K562 (cell line): ENCODE measurements around the gene P2RY6. TPM values are rescaled to one million over a fixed set of nuclear protein-coding genes. Genes with fewer than 3 reads are reported as not detected.
A peak's percentile ranks its signal among the peaks of the same experiment; 100 is the strongest.

Experiments
- ATF1 ChIP-seq, 2 experiments: fragments of 450-650 bp in 1 of 2; IDR thresholded peaks; 2 replicates each; pipeline ENCODE4 v1.6.1; 2016; ENCODE audit warnings: missing compliant biosample characterization in 1 of 2, missing genetic modification characterization in 1 of 2
- CBFA2T3 ChIP-seq: fragments of 450-650 bp; IDR thresholded peaks from 2 replicates; pipeline ENCODE4 v1.6.1; 2017
- CC2D1A ChIP-seq: fragments of 450-650 bp; IDR thresholded peaks from 2 replicates; pipeline ENCODE4 v1.6.1; 2017; ENCODE audit warnings: mild to moderate bottlenecking
- CTBP1 ChIP-seq: fragments of 450-650 bp; IDR thresholded peaks from 2 replicates; pipeline ENCODE4 v1.6.1; 2016; ENCODE audit warnings: borderline replicate concordance
- DACH1 ChIP-seq: fragments of 450-650 bp; IDR thresholded peaks from 2 replicates; pipeline ENCODE4 v1.6.1; 2018; ENCODE audit not compliant: partially characterized antibody
- DMBX1 ChIP-seq: fragments of 250-450 bp; sonication (Bioruptor Pico); IDR thresholded peaks from 2 replicates; pipeline ENCODE4 v1.8.0; 2022; ENCODE audit warnings: inconsistent platforms, mild to moderate bottlenecking, moderate library complexity, borderline replicate concordance
- EP400 ChIP-seq: fragments of 450-650 bp; IDR thresholded peaks from 2 replicates; pipeline ENCODE4 v1.6.1; 2017; ENCODE audit warnings: antibody characterized with exemption, mild to moderate bottlenecking, moderate library complexity
- FOXK1 ChIP-seq: sonication (generic); formaldehyde crosslinking; IDR thresholded peaks from 2 replicates; pipeline ENCODE4 v1.8.0; 2022; ENCODE audit warnings: missing genetic modification reagents, mild to moderate bottlenecking, borderline replicate concordance
- GABPB2 ChIP-seq: fragments of 250-450 bp; sonication (Bioruptor Pico); conservative IDR thresholded peaks from 2 replicates; pipeline ENCODE4 v1.5.1; 2021; ENCODE audit warnings: mild to moderate bottlenecking
- HNRNPL ChIP-seq: fragments of 200-400 bp; formaldehyde crosslinking; IDR thresholded peaks from 2 replicates; pipeline ENCODE4 v1.6.1; 2017; ENCODE audit warnings: low read depth, mild to moderate bottlenecking, low read length
- KDM5B ChIP-seq: fragments of 200-600 bp; sonication (generic); IDR thresholded peaks from 2 replicates; pipeline ENCODE4 v1.6.1; 2012; ENCODE audit warnings: low read depth, mild to moderate bottlenecking, moderate library complexity, low read length, control low read depth, inconsistent platforms; ENCODE audit not compliant: insufficient replicate concordance
- NCOA6 ChIP-seq: fragments of 450-650 bp; IDR thresholded peaks from 2 replicates; pipeline ENCODE4 v1.6.1; 2017; ENCODE audit warnings: mild to moderate bottlenecking
- NCOR1 ChIP-seq: fragments of 450-650 bp; IDR thresholded peaks from 2 replicates; pipeline ENCODE4 v1.6.1; 2016; ENCODE audit warnings: mild to moderate bottlenecking, moderate library complexity
- NR2C1 ChIP-seq, 2 experiments: fragments of 450-650 bp; IDR thresholded peaks; 2 replicates each; pipeline ENCODE4 v1.6.1; 2017; ENCODE audit warnings: mild to moderate bottlenecking in 2 of 2, antibody characterized with exemption in 1 of 2, inconsistent platforms in 1 of 2, missing compliant biosample characterization in 1 of 2, missing genetic modification characterization in 1 of 2
- PHB2 ChIP-seq: fragments of 450-650 bp; IDR thresholded peaks from 2 replicates; pipeline ENCODE4 v1.6.1; 2017; ENCODE audit warnings: low read depth
- POLR3G ChIP-seq: IDR thresholded peaks from 2 replicates; pipeline ENCODE4 v1.6.1; 2011; ENCODE audit not compliant: insufficient read length, insufficient replicate concordance; ENCODE audit errors: extremely low read depth
- RBM17 ChIP-seq: fragments of 200-400 bp; formaldehyde crosslinking; IDR thresholded peaks from 2 replicates; pipeline ENCODE4 v1.6.1; 2017; ENCODE audit warnings: low read depth, mild to moderate bottlenecking, low read length, borderline replicate concordance
- SMARCA5 ChIP-seq: fragments of 450-650 bp; IDR thresholded peaks from 2 replicates; pipeline ENCODE4 v1.6.1; 2016
- SMC3 ChIP-seq: conservative IDR thresholded peaks from 2 replicates; pipeline ENCODE4 v1.6.1; 2011; ENCODE audit warnings: low read depth, low read length, improper control_type of control experiment; ENCODE audit not compliant: insufficient read depth
- TEAD1 ChIP-seq, 2 experiments: fragments of 450-650 bp in 1 of 2; sonication (generic) in 1 of 2; formaldehyde crosslinking; IDR thresholded peaks; 2 replicates each; pipeline versions ENCODE4 v1.4.0 to v1.8.0; 2020 to 2022; ENCODE audit warnings: mild to moderate bottlenecking in 2 of 2, missing genetic modification reagents in 1 of 2
- ZBTB17 ChIP-seq: fragments of 450-650 bp; formaldehyde crosslinking; IDR thresholded peaks from 2 replicates; pipeline ENCODE4 v1.4.0; 2020; ENCODE audit warnings: mild to moderate bottlenecking
- ZNF696 ChIP-seq: fragments of 250-450 bp; sonication (Bioruptor Pico); conservative IDR thresholded peaks from 2 replicates; pipeline ENCODE4 v1.4.0; 2020; ENCODE audit warnings: mild to moderate bottlenecking, moderate library complexity
- ZNF740 ChIP-seq, 3 experiments: fragments of 200-800 bp in 1 of 3; sonication (Bioruptor generic) in 1 of 3; sonication (generic) in 1 of 3; formaldehyde crosslinking in 1 of 3; IDR thresholded peaks; 2 replicates each; pipeline versions ENCODE4 v1.6.1 to v1.8.0; 2016 to 2022; ENCODE audit warnings: mild to moderate bottlenecking in 2 of 3, missing compliant biosample characterization in 2 of 3, missing genetic modification characterization in 2 of 3, missing genetic modification reagents in 1 of 3
- ZNF76 ChIP-seq: fragments of 250-450 bp; sonication (Bioruptor Pico); IDR thresholded peaks from 2 replicates; pipeline ENCODE4 v1.4.0; 2020; ENCODE audit warnings: mild to moderate bottlenecking, moderate library complexity, borderline replicate concordance
- polyA plus RNA-seq, 8 experiments: library from polyadenylated mRNA; depleted of rRNA in 4 of 8; stranded (reverse) in 5 of 8; unstranded in 3 of 8; fragments of >200 nt; fragmentation: Nextera tagmentation in 2 of 8; fragmentation: Illumina TruSeq in 1 of 8; extraction: Ambion mirVana in 2 of 8; extraction: Trizol in 1 of 8; gene quantifications; 2 replicates each; pipeline versions ENCODE4 v1.2.1 to v1.2.3, GENCODE V29; 2011 to 2014; ENCODE audit warnings: inconsistent platforms in 1 of 8, missing spikeins in 1 of 8
- total RNA-seq, 7 experiments: library from RNA; depleted of rRNA in 6 of 7; stranded (reverse); fragments of >200 nt in 6 of 7; fragmentation: Illumina TruSeq in 2 of 7; extraction: Trizol in 2 of 7; gene quantifications; 2 replicates each; pipeline versions ENCODE4 v1.2.1 to v1.2.3, GENCODE V29; 2011 to 2021; ENCODE audit warnings: low replicate concordance in 1 of 7
- TF ChIP-seq, protein P1 (sequence below): fragments of 450-650 bp; IDR thresholded peaks from 2 replicates; pipeline ENCODE4 v1.6.1; 2014; ENCODE audit warnings: low read depth, mild to moderate bottlenecking, moderate library complexity, borderline replicate concordance
- TF ChIP-seq, protein P2 (sequence below): sonication (generic); formaldehyde crosslinking; IDR thresholded peaks from 2 replicates; pipeline ENCODE4 v1.8.0; 2022; ENCODE audit warnings: missing genetic modification reagents, mild to moderate bottlenecking, moderate library complexity, borderline replicate concordance

P2RY6 gene
- total and polyA plus RNA-seq, 9 of the 15 experiments (the other 6 are each of a cell fraction or from before 2014, with no cell fraction given) = not detected

DNA sequence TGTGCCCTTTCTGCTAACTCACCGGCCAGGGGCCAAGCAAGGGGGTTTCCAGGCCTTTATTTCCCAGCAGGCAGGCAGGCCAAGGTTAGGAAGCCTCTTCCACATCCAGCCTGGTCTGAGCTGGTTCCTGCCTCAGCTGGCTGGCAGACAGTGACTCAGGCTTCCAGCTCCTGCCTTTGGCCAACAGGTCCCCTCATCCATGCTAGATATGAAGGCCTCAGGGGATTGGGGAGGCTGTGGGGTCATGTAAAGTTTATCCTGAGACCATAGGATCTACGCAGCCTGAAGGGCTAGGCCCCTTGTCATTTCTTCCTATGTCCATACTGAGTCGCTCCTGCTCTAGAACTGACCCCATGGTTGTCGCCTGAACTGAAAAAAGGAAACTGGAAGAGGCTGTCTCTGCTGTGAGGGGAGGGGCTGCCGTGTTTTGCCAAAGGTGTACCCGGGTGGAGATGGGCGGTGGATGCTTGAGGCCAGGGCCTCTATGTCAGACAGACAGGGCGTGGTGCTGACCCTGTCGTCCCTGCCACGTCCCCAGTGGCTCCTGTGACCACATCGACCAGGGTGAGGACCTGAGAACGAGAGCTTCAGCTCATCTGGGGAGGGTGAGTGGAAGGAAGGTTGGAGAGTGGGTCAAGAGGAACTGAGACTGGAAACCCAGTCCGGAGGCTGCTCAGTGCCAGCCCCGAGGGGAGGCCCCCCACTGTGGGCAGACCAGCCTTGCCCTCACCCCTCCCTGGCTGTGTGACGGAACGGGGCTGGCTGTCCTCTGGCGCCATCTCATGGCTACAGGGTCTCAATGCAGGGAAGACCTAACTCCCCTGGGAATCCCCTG is 17.0 kb downstream of the P2RY6 start (continued):
- TF ChIP-seq GABPB2 (CRISPR knock-in tag) (no peak), HNRNPL (0 out of 2 replicates have a peak, but pooled peaks have one; percentile 33), ZBTB17 (CRISPR knock-in tag) (no peak), POLR3G (no peak), NR2C1 (IDR thresholded peaks at IDR 0.05) (peak; percentile 66), NR2C1 (tag; IDR thresholded peaks at IDR 0.05) (no peak), DMBX1 (no peak), EP400 (no peak; the same call in 1 of the 2 replicates), ZNF76 (CRISPR knock-in tag) (no peak), ZNF740 (CRISPR knock-in tag; IDR thresholded peaks at IDR 0.05) (peak; percentile 76), ZNF740 (tag; IDR thresholded peaks at IDR 0.05) (no peak), ATF1 (CRISPR knock-in tag; IDR thresholded peaks at IDR 0.05) (no peak), ATF1 (tag; IDR thresholded peaks at IDR 0.05) (peak; percentile 63), RBM17 (no peak), CTBP1 (peak; percentile 73), NCOR1 (no peak), ZNF696 (CRISPR knock-in tag) (no peak), CC2D1A (peak; percentile 61), NCOA6 (no peak), TEAD1 (CRISPR knock-in tag; IDR thresholded peaks at IDR 0.05) (peak in 1 of 2 experiments; percentile 49; a peak in 1 of 4 replicates), KDM5B (no peak), DACH1 (no peak), SMARCA5 (peak; percentile 11; the same call in 1 of the 2 replicates), SMC3 (peak; percentile 73), PHB2 (no peak), FOXK1 (CRISPR knock-in tag) (no peak), CBFA2T3 (0 out of 2 replicates have a peak, but pooled peaks have one; percentile 8)
- TF ChIP-seq, protein P1, sequence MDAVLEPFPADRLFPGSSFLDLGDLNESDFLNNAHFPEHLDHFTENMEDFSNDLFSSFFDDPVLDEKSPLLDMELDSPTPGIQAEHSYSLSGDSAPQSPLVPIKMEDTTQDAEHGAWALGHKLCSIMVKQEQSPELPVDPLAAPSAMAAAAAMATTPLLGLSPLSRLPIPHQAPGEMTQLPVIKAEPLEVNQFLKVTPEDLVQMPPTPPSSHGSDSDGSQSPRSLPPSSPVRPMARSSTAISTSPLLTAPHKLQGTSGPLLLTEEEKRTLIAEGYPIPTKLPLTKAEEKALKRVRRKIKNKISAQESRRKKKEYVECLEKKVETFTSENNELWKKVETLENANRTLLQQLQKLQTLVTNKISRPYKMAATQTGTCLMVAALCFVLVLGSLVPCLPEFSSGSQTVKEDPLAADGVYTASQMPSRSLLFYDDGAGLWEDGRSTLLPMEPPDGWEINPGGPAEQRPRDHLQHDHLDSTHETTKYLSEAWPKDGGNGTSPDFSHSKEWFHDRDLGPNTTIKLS = peak; percentile 82; the same call in 1 of the 2 replicates
- TF ChIP-seq, protein P2, sequence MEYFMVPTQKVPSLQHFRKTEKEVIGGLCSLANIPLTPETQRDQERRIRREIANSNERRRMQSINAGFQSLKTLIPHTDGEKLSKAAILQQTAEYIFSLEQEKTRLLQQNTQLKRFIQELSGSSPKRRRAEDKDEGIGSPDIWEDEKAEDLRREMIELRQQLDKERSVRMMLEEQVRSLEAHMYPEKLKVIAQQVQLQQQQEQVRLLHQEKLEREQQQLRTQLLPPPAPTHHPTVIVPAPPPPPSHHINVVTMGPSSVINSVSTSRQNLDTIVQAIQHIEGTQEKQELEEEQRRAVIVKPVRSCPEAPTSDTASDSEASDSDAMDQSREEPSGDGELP (CRISPR knock-in tag) = peak; percentile 47; the same call in 1 of the 2 replicates
